K562 (cell line): ENCODE data around the gene AMPD3. TPM values are rescaled to one million over a fixed set of nuclear protein-coding genes. Genes with fewer than 3 reads are reported as not detected.

Experiments used
- ATAC-seq: fragments of 200-7000 bp; cut with Tn5 transposase; 3 replicates; pipeline ENCODE4 v1.9.1; 2020; ENCODE audit warnings: moderate library complexity
- BruUV-seq: library from RNA; stranded (reverse); fragments of 400-500 nt; replicated peaks from 2 replicates; lab custom pipeline; 2021; lab: Mats Ljungman, UMichigan
- CTCF ChIA-PET: fragments of 300-600 bp; formaldehyde crosslinking; extraction: SDS; loops from one replicate; lab custom pipeline; 2021; ENCODE audit warnings: low intra/inter-chr PET ratio; lab: Yijun Ruan, JAX
- POLR2A ChIA-PET: fragments of 300-600, 350-650 bp; sonication (Branson Sonifier 250); formaldehyde crosslinking; extraction: SDS; loops from one replicate; lab custom pipeline; 2021; ENCODE audit warnings: antibody characterized with exemption, inconsistent platforms; lab: Yijun Ruan, JAX
- DNase-seq, 4 experiments: peaks; one replicate each; pipeline versions ENCODE4 v3.0.0 to v3.0.0-alpha.2; 2011 to 2018; ENCODE audit warnings: low spot score in 3 of 4, mixed read lengths in 3 of 4; ENCODE audit errors: extremely low read depth in 1 of 4
- FAIRE-seq: peaks from 2 replicates; lab custom pipeline; 2011; peaks lifted over from hg19 to GRCh38; lab: Jason Lieb, UNC
- H2AFZ ChIP-seq: 2 replicates; pipeline ENCODE4 v1.6.0; 2011; ENCODE audit warnings: low read depth, low read length, control low read depth, inconsistent platforms
- H3K27ac ChIP-seq: fragments of 200-600 bp; 3 replicates; pipeline ENCODE4 v1.8.0; 2011; ENCODE audit warnings: low read depth, mild to moderate bottlenecking, control low read depth, inconsistent platforms, low read length, moderate library complexity, mixed read lengths; ENCODE audit errors: extremely low read depth
- H3K27me3 ChIP-seq, 2 experiments: fragments of 300-600 bp in 1 of 2; 2 replicates in 1 of 2; 3 replicates in 1 of 2; pipeline versions ENCODE4 v1.6.0 to v1.8.0; 2011; ENCODE audit warnings: inconsistent platforms in 2 of 2, low read length in 2 of 2, mild to moderate bottlenecking in 1 of 2, mixed read lengths in 1 of 2, moderate library complexity in 1 of 2; ENCODE audit not compliant: control insufficient read depth in 2 of 2, insufficient read depth in 2 of 2
- H3K36me3 ChIP-seq: fragments of 300-600 bp; 3 replicates; pipeline ENCODE4 v1.8.0; 2011; ENCODE audit warnings: mild to moderate bottlenecking, low read length, inconsistent platforms; ENCODE audit not compliant: control insufficient read depth, insufficient read depth
- H3K4me1 ChIP-seq, 2 experiments: fragments of 200-600 bp in 1 of 2; replicated peaks in 1 of 2; 2 replicates in 1 of 2; 3 replicates in 1 of 2; pipeline versions ENCODE4 v1.5.1 to v1.8.0; 2011; ENCODE audit warnings: inconsistent platforms in 2 of 2, low read length in 2 of 2, mild to moderate bottlenecking in 1 of 2, mixed read lengths in 1 of 2, moderate library complexity in 1 of 2; ENCODE audit not compliant: control insufficient read depth in 2 of 2, insufficient read depth in 2 of 2
- H3K4me2 ChIP-seq: 2 replicates; pipeline ENCODE4 v1.6.1; 2011; ENCODE audit warnings: low read length, control low read depth, inconsistent platforms, mixed read lengths; ENCODE audit not compliant: insufficient read depth
- H3K4me3 ChIP-seq: fragments of 200-600 bp; sonication (generic), shearing (Covaris generic); 2 replicates; pipeline ENCODE4 v1.5.1; 2016; ENCODE audit warnings: control low read depth, inconsistent platforms
- H3K79me2 ChIP-seq: fragments of 200-600 bp; 3 replicates; pipeline ENCODE4 v1.8.0; 2011; ENCODE audit warnings: low read length, inconsistent platforms; ENCODE audit not compliant: control insufficient read depth, insufficient read depth
- H3K9ac ChIP-seq, 2 experiments: 2 replicates each; pipeline versions ENCODE4 v1.6.0 to v1.6.1; 2011; ENCODE audit warnings: low read depth in 2 of 2, low read length in 2 of 2, control low read depth in 1 of 2, inconsistent platforms in 1 of 2, mild to moderate bottlenecking in 1 of 2, mixed read lengths in 1 of 2; ENCODE audit not compliant: insufficient read depth in 1 of 2
- H3K9me1 ChIP-seq: one replicate; pipeline ENCODE4 v1.6.0; 2011; ENCODE audit warnings: inconsistent platforms, mild to moderate bottlenecking, low read length, moderate library complexity; ENCODE audit not compliant: control insufficient read depth, insufficient read depth
- H3K9me3 ChIP-seq: replicated peaks from 2 replicates; pipeline ENCODE4 v1.5.1; 2011; ENCODE audit warnings: low read depth, low read length, inconsistent platforms; ENCODE audit not compliant: control insufficient read depth, insufficient read depth
- H4K20me1 ChIP-seq: replicated peaks from 2 replicates; pipeline ENCODE4 v1.6.1; 2011; ENCODE audit warnings: low read length, inconsistent platforms, mixed read lengths; ENCODE audit not compliant: control insufficient read depth, insufficient read depth
- ATF1 ChIP-seq, 2 experiments: fragments of 450-650 bp in 1 of 2; IDR thresholded peaks; 2 replicates each; pipeline ENCODE4 v1.6.1; 2016; ENCODE audit warnings: missing compliant biosample characterization in 1 of 2, missing genetic modification characterization in 1 of 2
- C11orf30 ChIP-seq: fragments of 450-650 bp; IDR thresholded peaks from 2 replicates; pipeline ENCODE4 v1.6.1; 2016; ENCODE audit warnings: low read depth, mild to moderate bottlenecking
- HDAC3 ChIP-seq: fragments of 450-650 bp; IDR thresholded peaks from 2 replicates; pipeline ENCODE4 v1.6.1; 2018; ENCODE audit warnings: borderline replicate concordance, mild to moderate bottlenecking, moderate library complexity; ENCODE audit not compliant: partially characterized antibody
- HDGF ChIP-seq: fragments of 450-650 bp; IDR thresholded peaks from 2 replicates; pipeline ENCODE4 v1.6.1; 2016
- HEY1 ChIP-seq: fragments of 250-450 bp; sonication (Bioruptor Pico); IDR thresholded peaks from 2 replicates; pipeline ENCODE4 v1.5.0; 2020; ENCODE audit warnings: mild to moderate bottlenecking, moderate library complexity, borderline replicate concordance
- PHB2 ChIP-seq: fragments of 450-650 bp; IDR thresholded peaks from 2 replicates; pipeline ENCODE4 v1.6.1; 2017; ENCODE audit warnings: low read depth
- POLR2G ChIP-seq: fragments of 200-400 bp; formaldehyde crosslinking; IDR thresholded peaks from 2 replicates; pipeline ENCODE4 v1.6.1; 2017; ENCODE audit warnings: low read depth, mild to moderate bottlenecking, antibody characterized with exemption, low read length, moderate library complexity
- TAL1 ChIP-seq: fragments of 450-650 bp; IDR thresholded peaks from 2 replicates; pipeline ENCODE4 v1.6.1; 2016; ENCODE audit warnings: mild to moderate bottlenecking
- TEAD4 ChIP-seq, 2 experiments: sonication (generic) in 1 of 2; formaldehyde crosslinking in 1 of 2; IDR thresholded peaks; 2 replicates each; pipeline versions ENCODE4 v1.6.1 to v1.8.0; 2012 to 2022; ENCODE audit warnings: borderline replicate concordance in 1 of 2, inconsistent platforms in 1 of 2, low read length in 1 of 2, mild to moderate bottlenecking in 1 of 2, missing genetic modification reagents in 1 of 2
- ZBED1 ChIP-seq: IDR thresholded peaks from 2 replicates; pipeline ENCODE4 v1.6.1; 2014
- ZNF316 ChIP-seq: fragments of 450-650 bp; IDR thresholded peaks from 2 replicates; pipeline ENCODE4 v1.6.1; 2016
- ZNF551 ChIP-seq: fragments of 250-450 bp; sonication (Bioruptor Pico); IDR thresholded peaks from 2 replicates; pipeline ENCODE4 v1.5.0; 2021; ENCODE audit warnings: mild to moderate bottlenecking, moderate library complexity
- WGBS: fragments of 100-300 bp; shearing (Covaris generic); methylation state at CpG from one replicate; pipeline ENCODE4 v1.1.6; 2016; ENCODE audit warnings: low coverage, mixed read lengths; ENCODE audit not compliant: insufficient coverage; ENCODE audit errors: missing lambda C conversion rate; 5-methylcytosine and 5-hydroxymethylcytosine counted together
- in situ Hi-C: fragments of 300-500 bp; cut with MboI; formaldehyde crosslinking; loops from 4 replicates; pipeline ENCODE4 v1.15.0; 2018; ENCODE audit warnings: inconsistent platforms, mixed read lengths
- intact Hi-C: fragments of 100-400 bp; cut with micrococcal nuclease; formaldehyde crosslinking; loops from 2 replicates; pipeline ENCODE4 v1.14.2; 2022
- polyA plus RNA-seq, 8 experiments: library from polyadenylated mRNA; depleted of rRNA in 4 of 8; stranded (reverse) in 5 of 8; unstranded in 3 of 8; fragments of >200 nt; fragmentation: Nextera tagmentation in 2 of 8; fragmentation: Illumina TruSeq in 1 of 8; extraction: Ambion mirVana in 2 of 8; extraction: Trizol in 1 of 8; gene quantifications; 2 replicates each; pipeline versions ENCODE4 v1.2.1 to v1.2.3, GENCODE V29; 2011 to 2014; ENCODE audit warnings: inconsistent platforms in 1 of 8, missing spikeins in 1 of 8
- total RNA-seq, 7 experiments: library from RNA; depleted of rRNA in 6 of 7; stranded (reverse); fragments of >200 nt in 6 of 7; fragmentation: Illumina TruSeq in 2 of 7; extraction: Trizol in 2 of 7; gene quantifications; 2 replicates each; pipeline versions ENCODE4 v1.2.1 to v1.2.3, GENCODE V29; 2011 to 2021; ENCODE audit warnings: low replicate concordance in 1 of 7
- TF ChIP-seq, protein P1 (sequence below): fragments of 450-650 bp; formaldehyde crosslinking; IDR thresholded peaks from 2 replicates; pipeline ENCODE4 v1.4.0; 2020; ENCODE audit warnings: mild to moderate bottlenecking
- TF ChIP-seq, protein P2 (sequence below): sonication (generic); formaldehyde crosslinking; IDR thresholded peaks from 2 replicates; pipeline ENCODE4 v1.9.0; 2022; ENCODE audit warnings: mild to moderate bottlenecking, missing genetic modification reagents
- TF ChIP-seq, protein P3 (sequence below): fragments of 250-450 bp; sonication (Bioruptor Pico); IDR thresholded peaks from 2 replicates; pipeline ENCODE4 v1.4.0; 2020; ENCODE audit warnings: mild to moderate bottlenecking

The AMPD3 gene
- total and polyA plus RNA-seq, 9 of the 15 experiments (the other 6 are each of a cell fraction or from before 2014, with no cell fraction given), result 4.4 to 23.6 (median 11.2) TPM

DNA sequence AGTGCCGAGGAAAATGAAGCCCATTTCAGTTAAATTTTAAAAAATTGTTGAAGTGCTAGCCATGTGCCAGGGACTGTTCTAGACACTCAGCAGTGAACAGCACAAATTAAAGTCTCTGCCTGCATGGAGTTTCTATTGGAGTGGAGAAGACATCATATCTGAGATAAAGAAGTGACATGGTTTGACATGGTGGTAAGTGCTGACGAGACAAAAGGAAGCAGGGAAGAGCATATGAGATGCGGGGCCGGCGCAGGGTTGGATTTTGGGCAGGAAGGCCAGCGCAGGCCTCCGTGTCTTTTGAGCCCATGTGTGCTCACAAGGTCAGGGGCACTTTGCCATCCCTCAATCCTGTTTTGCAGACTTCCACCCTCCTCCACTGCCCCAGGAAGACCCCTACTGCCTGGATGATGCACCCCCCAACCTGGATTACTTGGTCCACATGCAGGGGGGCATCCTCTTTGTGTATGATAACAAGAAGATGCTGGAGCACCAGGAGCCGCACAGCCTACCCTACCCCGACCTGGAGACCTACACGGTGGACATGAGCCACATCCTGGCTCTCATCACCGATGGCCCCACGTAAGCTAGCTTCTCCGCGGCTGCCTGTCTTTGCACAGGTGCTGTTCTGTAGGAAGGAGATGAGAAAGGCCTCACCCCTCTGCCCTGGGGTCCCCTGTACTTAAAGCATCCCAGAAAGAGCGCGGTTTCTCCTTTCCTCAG lies 29.6 kb downstream of the AMPD3 start:
- Histone ChIP-seq H3K27ac (no peak overlapping the region), H4K20me1 (no peaks in the 10 kb centered on the region), H3K79me2 (no peaks in the 10 kb centered on the region), H3K4me3 (no peak overlapping the region), H3K9me3 (no peaks in the 10 kb centered on the region), H3K27me3 (no peaks in the 10 kb centered on the region), H3K36me3 (peaks cover 74% of the 10 kb centered on the region; the same call in 2 of the 3 replicates), H3K9ac (no peak overlapping the region), H2AFZ (no peak overlapping the region), H3K4me1 (no peaks in the 10 kb centered on the region; a peak in 1 of 5 replicates), H3K9me1 (no peaks in the 10 kb centered on the region), H3K4me2 (no peak overlapping the region)
- POLR2A ChIA-PET, result interaction anchor here (0.5 kb wide), 1 partner anchor 250 kb away, joined by 4 read pairs; no protein-coding TSS in a partner anchor
- no peak for ATAC-seq
- CTCF ChIA-PET, result no interaction called here
- WGBS, result 92% methylated on average over 15 of the region's 16 CpGs
- in situ Hi-C loops, result no loop called here
- FAIRE-seq, result no peak
- no TSS peak for BruUV-seq
- no peak for DNase-seq
- TF ChIP-seq PHB2 (no peak), POLR2G (no peak), HDGF (no peak), ATF1 (CRISPR knock-in tag; IDR thresholded peaks at IDR 0.05) (no peak), ATF1 (tag; IDR thresholded peaks at IDR 0.05) (no peak), C11orf30 (peak; percentile 23; the same call in 1 of the 2 replicates), TAL1 (no peak), HEY1 (CRISPR knock-in tag) (no peak), ZBED1 (no peak), TEAD4 (IDR thresholded peaks at IDR 0.05; ENCODE audit: low read length) (no peak), TEAD4 (CRISPR knock-in tag; IDR thresholded peaks at IDR 0.05; ENCODE audit: borderline replicate concordance) (no peak), HDAC3 (no peak), ZNF551 (CRISPR knock-in tag) (no peak), ZNF316 (peak; percentile 49; the same call in 1 of the 2 replicates)
- TF ChIP-seq, protein P1, sequence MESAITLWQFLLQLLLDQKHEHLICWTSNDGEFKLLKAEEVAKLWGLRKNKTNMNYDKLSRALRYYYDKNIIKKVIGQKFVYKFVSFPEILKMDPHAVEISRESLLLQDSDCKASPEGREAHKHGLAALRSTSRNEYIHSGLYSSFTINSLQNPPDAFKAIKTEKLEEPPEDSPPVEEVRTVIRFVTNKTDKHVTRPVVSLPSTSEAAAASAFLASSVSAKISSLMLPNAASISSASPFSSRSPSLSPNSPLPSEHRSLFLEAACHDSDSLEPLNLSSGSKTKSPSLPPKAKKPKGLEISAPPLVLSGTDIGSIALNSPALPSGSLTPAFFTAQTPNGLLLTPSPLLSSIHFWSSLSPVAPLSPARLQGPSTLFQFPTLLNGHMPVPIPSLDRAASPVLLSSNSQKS (CRISPR knock-in tag), result no peak
- TF ChIP-seq, protein P2, sequence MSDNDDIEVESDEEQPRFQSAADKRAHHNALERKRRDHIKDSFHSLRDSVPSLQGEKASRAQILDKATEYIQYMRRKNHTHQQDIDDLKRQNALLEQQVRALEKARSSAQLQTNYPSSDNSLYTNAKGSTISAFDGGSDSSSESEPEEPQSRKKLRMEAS (CRISPR knock-in tag), result no peak
- TF ChIP-seq, protein P3, sequence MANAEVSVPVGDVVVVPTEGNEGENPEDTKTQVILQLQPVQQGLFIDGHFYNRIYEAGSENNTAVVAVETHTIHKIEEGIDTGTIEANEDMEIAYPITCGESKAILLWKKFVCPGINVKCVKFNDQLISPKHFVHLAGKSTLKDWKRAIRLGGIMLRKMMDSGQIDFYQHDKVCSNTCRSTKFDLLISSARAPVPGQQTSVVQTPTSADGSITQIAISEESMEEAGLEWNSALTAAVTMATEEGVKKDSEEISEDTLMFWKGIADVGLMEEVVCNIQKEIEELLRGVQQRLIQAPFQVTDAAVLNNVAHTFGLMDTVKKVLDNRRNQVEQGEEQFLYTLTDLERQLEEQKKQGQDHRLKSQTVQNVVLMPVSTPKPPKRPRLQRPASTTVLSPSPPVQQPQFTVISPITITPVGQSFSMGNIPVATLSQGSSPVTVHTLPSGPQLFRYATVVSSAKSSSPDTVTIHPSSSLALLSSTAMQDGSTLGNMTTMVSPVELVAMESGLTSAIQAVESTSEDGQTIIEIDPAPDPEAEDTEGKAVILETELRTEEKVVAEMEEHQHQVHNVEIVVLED (CRISPR knock-in tag), result no peak
- intact Hi-C loops, result no loop called here
